GM18507 (cell line): ENCODE measurements around the gene LRP1.

Source experiments
- DNase-seq: peaks from one replicate; pipeline ENCODE4 v3.0.0; 2011; ENCODE audit warnings: low read depth; ENCODE audit not compliant: insufficient read length; ENCODE audit errors: extremely low spot score
- FAIRE-seq: peaks from 2 replicates; lab custom pipeline; 2011; peaks lifted over from hg19 to GRCh38; lab: Jason Lieb, UNC

Gene LRP1

DNA sequence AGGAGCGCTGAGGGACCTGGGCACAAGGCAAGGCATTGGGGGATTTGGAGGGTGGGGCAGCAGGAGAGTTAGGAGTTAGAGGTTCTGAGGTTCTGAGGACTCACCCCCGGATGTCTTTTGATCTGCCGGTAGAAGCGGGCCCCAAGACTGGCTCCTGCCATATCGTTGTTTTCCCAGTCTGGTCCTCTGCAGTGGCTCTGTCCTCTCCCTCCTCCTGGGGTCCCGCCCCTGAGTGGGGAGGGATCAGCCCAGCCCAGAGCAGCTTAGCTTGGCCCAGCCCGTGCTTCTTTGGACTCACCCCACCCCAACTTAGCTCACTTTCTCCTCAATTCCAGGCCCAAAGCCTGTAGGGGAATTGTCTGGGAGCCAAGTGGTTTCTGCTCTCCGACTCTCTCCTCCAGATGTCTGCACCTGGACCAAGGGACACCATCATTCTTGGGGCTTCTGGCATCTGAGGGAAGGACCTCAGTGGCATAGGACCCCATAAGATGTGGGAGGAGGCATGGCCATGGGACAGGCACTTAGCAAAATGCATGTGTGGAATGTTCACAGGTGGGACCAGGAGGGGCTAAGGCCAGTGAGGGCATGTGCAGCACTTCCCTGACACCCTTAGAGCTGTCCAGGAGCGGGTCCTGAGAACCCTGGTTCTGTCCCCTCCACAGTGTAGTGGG, 108.8 kb downstream of the LRP1 start:
- DNase-seq (no peak), FAIRE-seq (no peak)

DNA sequence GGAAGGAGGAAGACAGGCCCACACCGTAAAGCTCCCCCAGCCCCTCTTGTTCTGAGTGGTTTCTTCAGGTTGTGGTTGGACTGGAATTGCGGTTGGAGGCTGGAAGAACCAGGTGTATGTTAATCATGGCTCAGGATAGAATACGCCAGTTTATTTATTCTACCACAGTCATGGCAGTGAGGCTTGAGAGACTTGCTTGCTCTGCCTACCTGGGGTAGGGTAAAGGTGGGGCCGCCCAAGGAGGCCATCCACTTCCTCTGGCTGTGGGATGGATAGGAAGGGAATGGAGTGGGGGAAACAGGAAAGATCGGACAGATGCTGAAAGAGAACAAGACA, 109.3 kb downstream of the LRP1 start:
- FAIRE-seq (no peak), DNase-seq (no peak)

- DNase-seq, result no peak
- FAIRE-seq, result no peak
Measured at GRCh38 chr12:57237932-57238853, 109.9 kb downstream of the LRP1 start.

GRCh38 chr12:57238854-57239554, 110.7 kb downstream of the LRP1 start:
- DNase-seq, result peak; percentile 93
- FAIRE-seq, result peak; percentile 88

- no peak for FAIRE-seq
- DNase-seq, result no peak
Measured at GRCh38 chr12:57239587-57240065, 111.3 kb downstream of the LRP1 start.

- DNase-seq, result no peak
- FAIRE-seq, result peak; percentile 85
Measured at GRCh38 chr12:57240066-57240921, 112.0 kb downstream of the LRP1 start.

GRCh38 chr12:57240926-57241401, 112.7 kb downstream of the LRP1 start:
- FAIRE-seq (no peak), DNase-seq (no peak)

GRCh38 chr12:57241402-57242310, 113.4 kb downstream of the LRP1 start:
- no peak for DNase-seq

DNA sequence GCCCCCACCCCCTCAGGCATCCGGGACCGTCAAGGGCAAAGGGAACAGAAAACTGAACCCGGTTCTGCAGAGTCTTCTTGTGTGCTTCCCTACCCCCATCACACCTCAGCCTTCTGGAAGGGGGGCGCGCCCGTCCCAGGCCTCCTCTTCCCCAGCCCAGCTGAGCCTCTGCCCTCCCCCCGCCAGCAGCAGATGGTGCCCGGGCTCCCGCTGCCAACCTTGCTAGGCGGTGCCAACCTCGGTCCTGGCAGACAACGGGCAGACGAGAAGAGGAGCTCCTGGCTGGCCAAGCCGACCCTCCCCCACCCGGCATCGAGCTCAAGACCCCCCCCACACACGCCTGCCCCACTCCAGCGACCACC, 114.0 kb downstream of the LRP1 start:
- DNase-seq (no peak), FAIRE-seq (no peak)

More at GRCh38 chr12:57241402-57242310, 113.4 kb downstream of the LRP1 start:
- FAIRE-seq, result no peak

DNA sequence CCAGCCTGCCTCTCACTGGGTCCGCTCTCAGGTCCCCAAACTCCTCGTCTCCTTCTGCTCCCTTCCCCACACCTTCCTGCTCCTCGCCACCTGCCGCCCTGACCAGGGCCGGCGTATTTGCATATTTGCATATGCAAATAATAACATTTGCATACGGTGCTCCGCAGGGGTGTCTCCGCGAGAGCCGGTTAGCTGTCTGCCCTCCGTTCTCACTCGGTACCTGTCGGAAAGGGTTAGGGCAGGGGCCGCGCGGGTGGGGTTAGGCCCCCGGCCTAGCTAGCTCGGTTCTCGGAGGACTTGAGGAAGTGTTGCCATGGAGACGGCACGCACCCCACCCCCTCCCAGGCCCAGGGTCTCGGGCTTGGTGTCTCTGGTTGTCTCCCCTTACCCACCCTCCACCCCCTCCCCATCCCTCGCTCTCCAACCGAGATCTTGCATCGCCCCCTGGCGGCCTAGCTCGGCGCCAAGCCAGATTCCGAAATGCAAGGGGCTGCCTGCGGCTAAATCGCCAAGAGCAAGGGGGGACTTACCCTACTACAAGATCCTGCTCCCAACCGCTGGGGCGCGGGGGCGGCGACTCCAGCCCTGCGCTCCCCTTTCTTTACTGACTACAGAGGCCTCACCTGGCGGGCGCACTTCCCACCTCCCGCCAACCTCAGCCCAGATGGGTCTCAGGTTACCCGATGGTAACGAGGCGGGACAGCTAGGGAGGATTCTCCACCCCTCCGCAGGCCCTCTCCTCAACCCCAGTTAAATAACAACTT, 114.6 kb downstream of the LRP1 start:
- FAIRE-seq, result peak; percentile 64

DNA sequence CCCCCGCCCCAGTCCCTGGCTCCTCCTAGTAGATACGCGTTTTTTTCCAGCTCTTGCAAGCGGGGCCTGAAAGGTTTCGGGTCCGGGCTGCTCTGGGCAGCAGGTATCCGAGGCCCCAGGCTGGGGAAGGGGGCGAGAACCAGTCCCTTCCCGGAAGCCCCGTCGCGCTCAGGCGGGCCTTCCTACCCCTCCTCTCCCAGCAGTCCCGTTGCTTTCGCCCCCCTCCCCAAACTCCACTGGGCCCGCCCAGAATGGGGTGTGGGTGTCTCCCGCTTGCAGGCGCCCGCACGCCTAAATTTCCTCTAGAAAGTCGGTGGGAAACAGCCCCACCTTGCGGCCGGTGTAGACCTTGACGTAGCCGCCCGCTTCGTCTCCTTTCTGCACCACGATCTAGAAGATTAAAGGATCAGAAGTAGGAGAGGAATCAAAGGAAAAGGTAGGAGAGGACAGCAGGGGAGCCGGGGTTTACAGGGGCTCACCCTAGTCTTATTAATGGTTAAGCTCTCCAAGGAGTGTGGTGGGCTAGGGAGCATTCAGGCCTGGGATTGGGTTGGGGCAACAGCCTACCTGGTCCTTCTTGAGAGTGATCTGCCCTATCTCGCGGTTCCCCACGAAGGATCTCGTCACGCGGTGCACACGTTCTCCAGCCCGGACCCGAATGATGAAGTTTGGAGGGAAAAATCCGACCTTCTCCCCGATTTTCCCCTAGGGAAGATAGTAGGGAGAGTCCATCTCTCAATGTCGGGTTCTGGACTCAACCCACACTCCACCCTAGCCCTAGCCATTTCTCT, 115.4 kb downstream of the LRP1 start:
- no peak for DNase-seq
- FAIRE-seq, result peak; percentile 54

More for the DNA sequence above, 114.6 kb downstream of the LRP1 start:
- DNase-seq, result no peak

DNA sequence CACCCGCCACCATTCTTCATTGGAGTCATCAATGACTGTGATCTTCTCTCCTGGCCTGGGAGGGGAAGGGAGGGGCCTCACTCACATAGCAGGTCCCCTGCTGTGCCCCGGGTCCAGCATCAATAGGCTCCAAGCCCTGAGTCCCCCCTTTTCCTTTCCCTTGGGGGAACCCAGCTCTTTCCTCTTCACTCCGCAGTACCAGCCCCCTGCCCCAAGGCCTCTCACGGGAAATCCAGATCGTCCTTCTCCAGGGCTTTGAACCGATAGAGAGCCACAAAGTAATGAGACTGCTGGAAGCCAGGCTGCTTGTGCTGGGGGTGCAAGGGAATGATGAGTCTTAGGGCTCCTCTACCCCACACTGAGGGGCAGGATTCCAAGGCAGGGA, 116.0 kb downstream of the LRP1 start:
- FAIRE-seq, result no peak
- no peak for DNase-seq

GRCh38 chr12:57247041-57247440, 118.8 kb downstream of the LRP1 start:
- no peak for FAIRE-seq

DNA sequence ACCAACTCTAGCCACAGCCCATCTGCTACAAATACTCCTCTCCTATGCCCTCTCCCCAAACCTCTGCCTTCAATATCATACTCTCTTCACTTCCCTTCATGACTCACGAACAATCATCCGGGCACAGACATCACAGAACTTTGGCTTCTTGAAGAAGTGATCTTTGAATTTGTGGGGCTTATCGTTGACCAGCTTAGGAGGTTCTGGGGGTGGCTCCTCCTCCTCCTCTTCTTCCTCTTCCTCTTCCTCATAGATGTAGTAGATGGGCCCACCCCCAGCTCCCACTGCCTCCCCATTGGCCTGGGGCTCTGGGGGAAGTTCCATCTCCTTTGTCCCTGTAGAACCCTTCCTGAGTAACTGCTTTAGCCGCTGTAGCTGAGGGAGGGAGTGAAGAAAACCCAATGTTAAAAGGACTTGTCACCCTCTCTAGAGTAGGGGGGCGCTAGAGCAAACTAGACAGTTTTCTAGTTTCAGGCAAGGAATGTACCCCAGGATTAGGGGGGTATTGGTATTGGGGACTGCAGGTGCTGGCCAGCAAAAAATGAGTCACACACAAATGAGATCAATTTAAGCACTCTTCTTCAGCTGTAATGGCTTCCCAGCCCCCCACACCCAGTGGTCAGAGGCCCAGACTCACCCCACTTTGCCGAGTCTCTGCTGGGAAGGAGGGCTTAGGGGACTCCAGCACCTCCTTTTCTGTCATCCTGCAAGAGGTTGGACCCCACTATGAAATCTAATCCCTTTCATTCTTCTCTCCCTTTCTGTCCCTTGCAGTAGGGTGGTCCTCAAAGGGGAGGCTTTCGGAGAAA, 120.9 kb downstream of the LRP1 start:
- DNase-seq, result no peak
- peak; percentile 59 for FAIRE-seq

More at GRCh38 chr12:57247041-57247440, 118.8 kb downstream of the LRP1 start:
- no peak for DNase-seq

GRCh38 chr12:57250541-57250940, 122.3 kb downstream of the LRP1 start:
- no peak for DNase-seq
- FAIRE-seq, result no peak

DNA sequence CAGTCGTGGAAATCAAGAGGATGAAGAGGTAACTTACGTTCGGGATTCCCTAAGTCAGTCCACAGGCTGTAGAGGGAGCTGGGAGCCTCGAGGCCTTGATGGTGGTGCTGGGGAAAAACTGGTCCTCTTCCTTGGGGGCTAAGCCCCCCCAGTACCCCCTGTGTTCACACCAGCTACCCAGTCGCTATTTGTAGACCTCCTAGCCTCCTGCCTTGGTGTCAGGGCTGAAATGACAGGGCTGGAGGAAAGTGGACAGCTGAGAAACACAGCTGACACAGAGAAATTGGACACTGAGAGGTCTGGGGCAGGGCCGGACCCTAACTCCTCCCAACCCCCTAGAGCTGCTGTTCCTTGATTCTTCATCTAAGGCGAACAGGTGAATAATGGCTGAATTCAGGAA, 122.7 kb downstream of the LRP1 start, which contains the start of gene STAC3:
STAC3 (minus strand) TSS at position 232 of the 400 bp plus-strand sequence. CDS start 1,551 bp downstream, outside the sequence.
- no peak for DNase-seq
- FAIRE-seq, result no peak
